SK-N-SH treated with all-trans-retinoic acid at 6 μM for 48 hours (cell line): ENCODE measurements around the gene MYO5B.

Source experiments
- CSRNP3 ChIP-seq: fragments of 250-450 bp; sonication (Bioruptor Pico); IDR thresholded peaks from 2 replicates; pipeline ENCODE4 v1.5.1; 2021; ENCODE audit warnings: mild to moderate bottlenecking, moderate library complexity
- ISL1 ChIP-seq: fragments of 250-450 bp; sonication (Bioruptor Pico); IDR thresholded peaks from 2 replicates; pipeline ENCODE4 v2.1.2; 2022; ENCODE audit warnings: mild to moderate bottlenecking, moderate library complexity
- RARB ChIP-seq: fragments of 250-450 bp; sonication (Bioruptor Pico); IDR thresholded peaks from 2 replicates; pipeline ENCODE4 v1.8.0; 2021; ENCODE audit warnings: mild to moderate bottlenecking, moderate library complexity
- TCF4 ChIP-seq: fragments of 250-450 bp; sonication (Bioruptor Pico); IDR thresholded peaks from 2 replicates; pipeline ENCODE4 v1.8.0; 2021; ENCODE audit warnings: mild to moderate bottlenecking, moderate library complexity, borderline replicate concordance
- TSHZ2 ChIP-seq: fragments of 250-450 bp; sonication (Bioruptor Pico); IDR thresholded peaks from 2 replicates; pipeline ENCODE4 v1.5.0; 2020; ENCODE audit warnings: mild to moderate bottlenecking, moderate library complexity
- ZFP3 ChIP-seq: fragments of 250-450 bp; sonication (Bioruptor Pico); IDR thresholded peaks from 2 replicates; pipeline ENCODE4 v1.5.0; 2020; ENCODE audit warnings: mild to moderate bottlenecking, moderate library complexity

- TF ChIP-seq RARB (CRISPR knock-in tag) (no peak), TSHZ2 (CRISPR knock-in tag) (no peak), CSRNP3 (CRISPR knock-in tag) (no peak), ZFP3 (CRISPR knock-in tag) (no peak), ISL1 (no peak), TCF4 (CRISPR knock-in tag) (no peak)
Observed at GRCh38 chr18:49854681-49855080, 340.3 kb downstream of the MYO5B start.
